CD4-positive, alpha-beta T cell treated with Interleukin-10 for 1 hour (primary cell): ENCODE results near the gene RALGDS.
"Not testable (repeated sequence)": the region's sequence is repeated elsewhere in the genome, so short reads cannot be mapped to it uniquely, and the experiment has no call there.

Experiments used
- DNase-seq: peaks from one replicate; pipeline ENCODE4 v3.0.0-alpha.2; 2020

Gene RALGDS

GRCh38 chr9:133086212-133086860 lies 34.7 kb downstream of the RALGDS start:
- DNase-seq, result not testable (repeated sequence)

GRCh38 chr9:133083688-133084087 lies 37.4 kb downstream of the RALGDS start:
- DNase-seq, result not testable (repeated sequence)

GRCh38 chr9:133081957-133082644 lies 38.9 kb downstream of the RALGDS start:
- DNase-seq, result not testable (repeated sequence)

- DNase-seq, result not testable (repeated sequence)
Observed at GRCh38 chr9:133080786-133081779, 40.0 kb downstream of the RALGDS start.

GRCh38 chr9:133080161-133080560 lies 40.9 kb downstream of the RALGDS start:
- no peak for DNase-seq

- DNase-seq, result no peak
Observed at GRCh38 chr9:133078486-133078885, 42.6 kb downstream of the RALGDS start.

- no peak for DNase-seq
Observed at GRCh38 chr9:133076691-133077090, 44.3 kb downstream of the RALGDS start.

- no peak for DNase-seq
Observed at GRCh38 chr9:133075925-133076630, 45.0 kb downstream of the RALGDS start.

- DNase-seq, result no peak
Observed at GRCh38 chr9:133074111-133074651, 46.9 kb downstream of the RALGDS start.

GRCh38 chr9:133073086-133074014 lies 47.7 kb downstream of the RALGDS start:
- DNase-seq, result no peak

- not testable (repeated sequence) for DNase-seq
Observed at GRCh38 chr9:133072210-133072609, 48.8 kb downstream of the RALGDS start.

- DNase-seq, result no peak
Observed at GRCh38 chr9:133071484-133072150, 49.4 kb downstream of the RALGDS start.

- not testable (repeated sequence) for DNase-seq
Observed at GRCh38 chr9:133070985-133071384, 50.1 kb downstream of the RALGDS start.

- DNase-seq, result not testable (repeated sequence)
Observed at GRCh38 chr9:133070500-133070961, 50.5 kb downstream of the RALGDS start.

- DNase-seq, result not testable (repeated sequence)
Observed at GRCh38 chr9:133068431-133068830, 52.6 kb downstream of the RALGDS start.

GRCh38 chr9:133067813-133068212 lies 53.2 kb downstream of the RALGDS start:
- DNase-seq, result no peak

- no peak for DNase-seq
Observed at GRCh38 chr9:133067006-133067405, 54.0 kb downstream of the RALGDS start.

GRCh38 chr9:133066181-133066983 lies 54.7 kb downstream of the RALGDS start:
- DNase-seq, result no peak

GRCh38 chr9:133065070-133065388 lies 56.0 kb downstream of the RALGDS start:
- no peak for DNase-seq
